ENCODE measurements around the gene CDH4.

The CDH4 gene

GRCh38 chr20:61311656-61312387 lies 59.8 kb downstream of the CDH4 start:
- Mint-ChIP-seq H3K36me3 (ENCODE audit: low read depth) (no peaks in the 10 kb centered on the region), H3K9me3 (no peaks in the 10 kb centered on the region), H3K4me1 (ENCODE audit: low read depth) (no peaks in the 10 kb centered on the region), H3K27ac (no peak overlapping the region), H3K27me3 (ENCODE audit: low read depth) (no peaks in the 10 kb centered on the region), H3K4me3 (no peak overlapping the region)

GRCh38 chr20:61312925-61313324 lies 60.9 kb downstream of the CDH4 start:
- no peaks in the 10 kb centered on the region for H3K36me3 Mint-ChIP-seq (ENCODE audit: low read depth)

GRCh38 chr20:61313396-61313795 lies 61.3 kb downstream of the CDH4 start:
- no peak overlapping the region for H3K4me3 Mint-ChIP-seq
- no peak overlapping the region for H3K27ac Mint-ChIP-seq
- no peaks in the 10 kb centered on the region for H3K4me1 Mint-ChIP-seq (ENCODE audit: low read depth)
- no peaks in the 10 kb centered on the region for H3K36me3 Mint-ChIP-seq (ENCODE audit: low read depth)
- no peaks in the 10 kb centered on the region for H3K9me3 Mint-ChIP-seq
- H3K27me3 Mint-ChIP-seq (ENCODE audit: low read depth), result no peaks in the 10 kb centered on the region

More at GRCh38 chr20:61312925-61313324, 60.9 kb downstream of the CDH4 start:
- H3K4me1 Mint-ChIP-seq (ENCODE audit: low read depth), result no peaks in the 10 kb centered on the region
- no peaks in the 10 kb centered on the region for H3K9me3 Mint-ChIP-seq
- H3K4me3 Mint-ChIP-seq, result no peak overlapping the region
- no peaks in the 10 kb centered on the region for H3K27me3 Mint-ChIP-seq (ENCODE audit: low read depth)
- no peak overlapping the region for H3K27ac Mint-ChIP-seq

- Mint-ChIP-seq H3K9me3 (no peaks in the 10 kb centered on the region), H3K4me3 (no peak overlapping the region), H3K4me1 (ENCODE audit: low read depth) (no peaks in the 10 kb centered on the region), H3K27ac (no peak overlapping the region), H3K27me3 (ENCODE audit: low read depth) (no peaks in the 10 kb centered on the region), H3K36me3 (ENCODE audit: low read depth) (no peaks in the 10 kb centered on the region)
Observed at GRCh38 chr20:61314326-61315010, 62.4 kb downstream of the CDH4 start.

- no peaks in the 10 kb centered on the region for H3K9me3 Mint-ChIP-seq
- H3K4me1 Mint-ChIP-seq (ENCODE audit: low read depth), result no peaks in the 10 kb centered on the region
- H3K4me3 Mint-ChIP-seq, result no peak overlapping the region
- no peaks in the 10 kb centered on the region for H3K36me3 Mint-ChIP-seq (ENCODE audit: low read depth)
- no peaks in the 10 kb centered on the region for H3K27me3 Mint-ChIP-seq (ENCODE audit: low read depth)
- no peak overlapping the region for H3K27ac Mint-ChIP-seq
Observed at GRCh38 chr20:61315319-61315718, 63.3 kb downstream of the CDH4 start.

GRCh38 chr20:61316346-61316745 lies 64.3 kb downstream of the CDH4 start:
- Mint-ChIP-seq H3K9me3 (no peaks in the 10 kb centered on the region), H3K36me3 (ENCODE audit: low read depth) (no peaks in the 10 kb centered on the region), H3K4me3 (no peak overlapping the region), H3K27me3 (ENCODE audit: low read depth) (no peaks in the 10 kb centered on the region), H3K27ac (no peak overlapping the region), H3K4me1 (ENCODE audit: low read depth) (no peaks in the 10 kb centered on the region)

GRCh38 chr20:61317966-61318530 lies 66.0 kb downstream of the CDH4 start:
- Mint-ChIP-seq H3K4me3 (no peak overlapping the region), H3K4me1 (ENCODE audit: low read depth) (no peaks in the 10 kb centered on the region), H3K9me3 (no peaks in the 10 kb centered on the region), H3K36me3 (ENCODE audit: low read depth) (no peaks in the 10 kb centered on the region), H3K27ac (no peak overlapping the region), H3K27me3 (ENCODE audit: low read depth) (no peaks in the 10 kb centered on the region)

GRCh38 chr20:61320691-61321425 lies 68.8 kb downstream of the CDH4 start:
- Mint-ChIP-seq H3K9me3 (no peaks in the 10 kb centered on the region), H3K27me3 (ENCODE audit: low read depth) (no peaks in the 10 kb centered on the region), H3K4me1 (ENCODE audit: low read depth) (no peaks in the 10 kb centered on the region), H3K4me3 (no peak overlapping the region), H3K27ac (no peak overlapping the region), H3K36me3 (ENCODE audit: low read depth) (no peaks in the 10 kb centered on the region)

- no peaks in the 10 kb centered on the region for H3K27me3 Mint-ChIP-seq (ENCODE audit: low read depth)
- no peak overlapping the region for H3K27ac Mint-ChIP-seq
- no peaks in the 10 kb centered on the region for H3K4me1 Mint-ChIP-seq (ENCODE audit: low read depth)
- H3K4me3 Mint-ChIP-seq, result no peak overlapping the region
- no peaks in the 10 kb centered on the region for H3K9me3 Mint-ChIP-seq
- H3K36me3 Mint-ChIP-seq (ENCODE audit: low read depth), result no peaks in the 10 kb centered on the region
Observed at GRCh38 chr20:61321481-61321880, 69.4 kb downstream of the CDH4 start.

- no peaks in the 10 kb centered on the region for H3K4me1 Mint-ChIP-seq (ENCODE audit: low read depth)
- H3K4me3 Mint-ChIP-seq, result no peak overlapping the region
- no peak overlapping the region for H3K27ac Mint-ChIP-seq
- H3K27me3 Mint-ChIP-seq (ENCODE audit: low read depth), result no peaks in the 10 kb centered on the region
- no peaks in the 10 kb centered on the region for H3K36me3 Mint-ChIP-seq (ENCODE audit: low read depth)
- H3K9me3 Mint-ChIP-seq, result no peaks in the 10 kb centered on the region
Observed at GRCh38 chr20:61322151-61322865, 70.2 kb downstream of the CDH4 start.

- no peak overlapping the region for H3K4me3 Mint-ChIP-seq
- H3K9me3 Mint-ChIP-seq, result no peaks in the 10 kb centered on the region
- no peak overlapping the region for H3K27ac Mint-ChIP-seq
- H3K4me1 Mint-ChIP-seq (ENCODE audit: low read depth), result no peaks in the 10 kb centered on the region
- no peaks in the 10 kb centered on the region for H3K27me3 Mint-ChIP-seq (ENCODE audit: low read depth)
- no peaks in the 10 kb centered on the region for H3K36me3 Mint-ChIP-seq (ENCODE audit: low read depth)
Observed at GRCh38 chr20:61324906-61325305, 72.8 kb downstream of the CDH4 start.

- H3K27me3 Mint-ChIP-seq (ENCODE audit: low read depth), result no peaks in the 10 kb centered on the region
- H3K9me3 Mint-ChIP-seq, result no peaks in the 10 kb centered on the region
- no peaks in the 10 kb centered on the region for H3K36me3 Mint-ChIP-seq (ENCODE audit: low read depth)
- no peak overlapping the region for H3K27ac Mint-ChIP-seq
- H3K4me1 Mint-ChIP-seq (ENCODE audit: low read depth), result no peaks in the 10 kb centered on the region
- no peak overlapping the region for H3K4me3 Mint-ChIP-seq
Observed at GRCh38 chr20:61325718-61326117, 73.7 kb downstream of the CDH4 start.

- H3K9me3 Mint-ChIP-seq, result no peaks in the 10 kb centered on the region
- H3K4me3 Mint-ChIP-seq, result no peak overlapping the region
- no peak overlapping the region for H3K27ac Mint-ChIP-seq
- no peaks in the 10 kb centered on the region for H3K36me3 Mint-ChIP-seq (ENCODE audit: low read depth)
- no peaks in the 10 kb centered on the region for H3K4me1 Mint-ChIP-seq (ENCODE audit: low read depth)
- no peaks in the 10 kb centered on the region for H3K27me3 Mint-ChIP-seq (ENCODE audit: low read depth)
Observed at GRCh38 chr20:61328911-61329558, 77.0 kb downstream of the CDH4 start.

GRCh38 chr20:61330441-61330840 lies 78.4 kb downstream of the CDH4 start:
- Mint-ChIP-seq H3K9me3 (no peaks in the 10 kb centered on the region), H3K27me3 (ENCODE audit: low read depth) (no peaks in the 10 kb centered on the region), H3K27ac (no peak overlapping the region), H3K4me1 (ENCODE audit: low read depth) (no peaks in the 10 kb centered on the region), H3K4me3 (no peak overlapping the region), H3K36me3 (ENCODE audit: low read depth) (no peaks in the 10 kb centered on the region)
